PC-3 (cell line): ENCODE data around the gene GGA3. TPM values are rescaled to one million over a fixed set of nuclear protein-coding genes. Genes with fewer than 3 reads are reported as not detected.

Experiments
- ATAC-seq: fragments of 200-7000 bp; cut with Tn5 transposase; 2 replicates; pipeline ENCODE4 v1.9.1; 2020; ENCODE audit warnings: mild to moderate bottlenecking, moderate library complexity
- BruUV-seq: library from RNA; stranded (reverse); fragments of 400-500 nt; replicated peaks from 2 replicates; lab custom pipeline; 2021; lab: Mats Ljungman, UMichigan
- CTCF ChIA-PET: fragments of 300-600 bp; sonication (Branson Sonifier 250); formaldehyde crosslinking; loops from one replicate; lab custom pipeline; 2022; ENCODE audit warnings: antibody characterized with exemption; lab: Charles Lee
- POLR2A ChIA-PET: fragments of 300-600 bp; sonication (Branson Sonifier 250); formaldehyde crosslinking; loops from one replicate; lab custom pipeline; 2022; ENCODE audit warnings: antibody characterized with exemption; ENCODE audit not compliant: unreplicated experiment; lab: Charles Lee
- DNase-seq: peaks from one replicate; pipeline ENCODE4 v3.0.0-alpha.2; 2015
- H2AFZ ChIP-seq: fragments of 300-600 bp; sonication (generic); 2 replicates; pipeline ENCODE4 v1.6.0; 2016; ENCODE audit warnings: antibody characterized with exemption, low read length
- H3F3A ChIP-seq: fragments of 300-600 bp; sonication (generic); one replicate; pipeline ENCODE4 v1.6.0; 2017; ENCODE audit warnings: antibody characterized with exemption, low read length, control low read depth, mild to moderate bottlenecking; ENCODE audit not compliant: unreplicated experiment
- H3K27ac ChIP-seq: fragments of 300-600 bp; sonication (generic); 2 replicates; pipeline ENCODE4 v1.5.1; 2016; ENCODE audit warnings: mild to moderate bottlenecking, low read length
- H3K27me3 ChIP-seq: fragments of 300-600 bp; sonication (generic); 2 replicates; pipeline ENCODE4 v1.6.1; 2016; ENCODE audit warnings: low read length, mixed read lengths
- H3K36me3 ChIP-seq: fragments of 300-600 bp; sonication (generic); 2 replicates; pipeline ENCODE4 v1.6.1; 2016; ENCODE audit warnings: low read depth, mixed run types, low read length, mixed read lengths
- H3K4me1 ChIP-seq: fragments of 300-600 bp; sonication (generic); 2 replicates; pipeline ENCODE4 v1.5.1; 2016; ENCODE audit warnings: low read length; ENCODE audit not compliant: insufficient read depth
- H3K4me2 ChIP-seq: fragments of 300-600 bp; sonication (generic); 2 replicates; pipeline ENCODE4 v1.6.0; 2016; ENCODE audit warnings: low read length
- H3K4me3 ChIP-seq: fragments of 300-600 bp; sonication (generic); 2 replicates; pipeline ENCODE4 v1.5.1; 2016; ENCODE audit warnings: mild to moderate bottlenecking, low read length, mixed read lengths
- H3K79me2 ChIP-seq: fragments of 300-600 bp; sonication (generic); 2 replicates; pipeline ENCODE4 v1.6.1; 2017; ENCODE audit warnings: low read length, mixed read lengths
- H3K9ac ChIP-seq: fragments of 300-600 bp; sonication (generic); 2 replicates; pipeline ENCODE4 v1.6.0; 2016; ENCODE audit warnings: mild to moderate bottlenecking, low read length
- H3K9me2 ChIP-seq: fragments of 300-600 bp; sonication (generic); replicated peaks from 2 replicates; pipeline ENCODE4 v1.6.1; 2016; ENCODE audit warnings: mixed run types, low read length, mixed read lengths
- H3K9me3 ChIP-seq: fragments of 300-600 bp; sonication (generic); 2 replicates; pipeline ENCODE4 v1.6.1; 2016; ENCODE audit warnings: low read length, mixed read lengths
- H4K20me1 ChIP-seq: fragments of 300-600 bp; sonication (generic); 2 replicates; pipeline ENCODE4 v1.6.1; 2016; ENCODE audit warnings: low read length, mixed read lengths
- EZH2 ChIP-seq: fragments of 300-600 bp; sonication (generic); IDR thresholded peaks from one replicate; pipeline ENCODE4 v1.6.1; 2017; ENCODE audit warnings: antibody characterized with exemption, mild to moderate bottlenecking, low read length; ENCODE audit not compliant: unreplicated experiment
- EZH2phosphoT487 ChIP-seq: fragments of 300-600 bp; sonication (generic); IDR thresholded peaks from 2 replicates; pipeline ENCODE4 v1.6.1; 2018; ENCODE audit warnings: mild to moderate bottlenecking, antibody characterized with exemption, low read length, borderline replicate concordance
- intact Hi-C: fragments of 100-400 bp; cut with micrococcal nuclease; formaldehyde crosslinking; loops from 2 replicates; pipeline ENCODE4 v1.9.0; 2023
- total RNA-seq: library from RNA; depleted of rRNA; stranded (reverse); fragments of >200 nt; gene quantifications from 2 replicates; pipeline ENCODE4 v1.2.3, GENCODE V29; 2014
- TF ChIP-seq, protein P1 (sequence below): fragments of 300-600 bp; sonication (generic); conservative IDR thresholded peaks from 2 replicates; pipeline ENCODE4 v1.5.1; 2017; ENCODE audit warnings: antibody characterized with exemption, low read depth, mild to moderate bottlenecking, low read length

Gene GGA3
- total RNA-seq, 1 experiment from 2014 or later = 38.8 TPM

- ATAC-seq (no peak), DNase-seq (no peak)
- H3K27me3 ChIP-seq = no peaks in the 10 kb centered on the region
- H3F3A ChIP-seq = no peaks in the 10 kb centered on the region
- no peak overlapping the region for H3K4me3 ChIP-seq
- no peak overlapping the region for H3K4me2 ChIP-seq
- H3K4me1 ChIP-seq = peaks cover 5% of the 10 kb centered on the region; the same call in 1 of the 2 replicates
- ChIA-PET CTCF (interaction anchor here (1.7 kb wide), 1 partner anchor 86 kb away, joined by 57 read pairs; no protein-coding TSS in a partner anchor), POLR2A (no interaction called here)
- no peaks in the 10 kb centered on the region for H3K9me2 ChIP-seq
- H3K9me3 ChIP-seq = no peaks in the 10 kb centered on the region
- peaks cover 10% of the 10 kb centered on the region for H3K79me2 ChIP-seq
- H3K27ac ChIP-seq = no peak overlapping the region
- BruUV-seq = no TSS peak
- TF ChIP-seq, protein P1, sequence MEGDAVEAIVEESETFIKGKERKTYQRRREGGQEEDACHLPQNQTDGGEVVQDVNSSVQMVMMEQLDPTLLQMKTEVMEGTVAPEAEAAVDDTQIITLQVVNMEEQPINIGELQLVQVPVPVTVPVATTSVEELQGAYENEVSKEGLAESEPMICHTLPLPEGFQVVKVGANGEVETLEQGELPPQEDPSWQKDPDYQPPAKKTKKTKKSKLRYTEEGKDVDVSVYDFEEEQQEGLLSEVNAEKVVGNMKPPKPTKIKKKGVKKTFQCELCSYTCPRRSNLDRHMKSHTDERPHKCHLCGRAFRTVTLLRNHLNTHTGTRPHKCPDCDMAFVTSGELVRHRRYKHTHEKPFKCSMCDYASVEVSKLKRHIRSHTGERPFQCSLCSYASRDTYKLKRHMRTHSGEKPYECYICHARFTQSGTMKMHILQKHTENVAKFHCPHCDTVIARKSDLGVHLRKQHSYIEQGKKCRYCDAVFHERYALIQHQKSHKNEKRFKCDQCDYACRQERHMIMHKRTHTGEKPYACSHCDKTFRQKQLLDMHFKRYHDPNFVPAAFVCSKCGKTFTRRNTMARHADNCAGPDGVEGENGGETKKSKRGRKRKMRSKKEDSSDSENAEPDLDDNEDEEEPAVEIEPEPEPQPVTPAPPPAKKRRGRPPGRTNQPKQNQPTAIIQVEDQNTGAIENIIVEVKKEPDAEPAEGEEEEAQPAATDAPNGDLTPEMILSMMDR = no peak
- TF ChIP-seq EZH2 (no peak), EZH2phosphoT487 (no peak)
- H3K9ac ChIP-seq = no peak overlapping the region
- H3K36me3 ChIP-seq = no peaks in the 10 kb centered on the region
- intact Hi-C loops = loop anchor here (5.0 to 10.0 kb wide), 4 partner anchors 68 to 238 kb away; partner anchors contain the start of gene NT5C
- no peak overlapping the region for H2AFZ ChIP-seq
- H4K20me1 ChIP-seq = no peaks in the 10 kb centered on the region
Measured at GRCh38 chr17:75199886-75200618, 61.4 kb downstream of the GGA3 start.

- no peaks in the 10 kb centered on the region for H3K4me1 ChIP-seq
- H3K9ac ChIP-seq = no peak overlapping the region
- no peak for DNase-seq
- CTCF ChIA-PET = no interaction called here
- H3K4me3 ChIP-seq = no peak overlapping the region
- intact Hi-C loops = no loop called here
- H3K79me2 ChIP-seq = no peaks in the 10 kb centered on the region
- no peaks in the 10 kb centered on the region for H3K36me3 ChIP-seq
- H3K4me2 ChIP-seq = no peak overlapping the region
- TF ChIP-seq EZH2phosphoT487 (no peak), EZH2 (no peak)
- TF ChIP-seq, protein P1 = no peak
- H4K20me1 ChIP-seq = no peaks in the 10 kb centered on the region
- no peak for ATAC-seq
- no TSS peak for BruUV-seq
- POLR2A ChIA-PET = no interaction called here
- no peaks in the 10 kb centered on the region for H3K9me2 ChIP-seq
- H3K9me3 ChIP-seq = no peaks in the 10 kb centered on the region
- no peak overlapping the region for H2AFZ ChIP-seq
- no peak overlapping the region for H3K27ac ChIP-seq
- H3F3A ChIP-seq = no peaks in the 10 kb centered on the region
- H3K27me3 ChIP-seq = no peaks in the 10 kb centered on the region
Measured at GRCh38 chr17:75194879-75195278, 66.5 kb downstream of the GGA3 start.

- H3F3A ChIP-seq = no peaks in the 10 kb centered on the region
- no peak for DNase-seq
- peaks cover 5% of the 10 kb centered on the region; the same call in 1 of the 2 replicates for H3K4me1 ChIP-seq
- H3K9me3 ChIP-seq = no peaks in the 10 kb centered on the region
- ChIA-PET CTCF (no interaction called here), POLR2A (no interaction called here)
- H3K9me2 ChIP-seq = no peaks in the 10 kb centered on the region
- no peaks in the 10 kb centered on the region for H4K20me1 ChIP-seq
- no TSS peak for BruUV-seq
- no peak overlapping the region for H2AFZ ChIP-seq
- no peak overlapping the region for H3K4me2 ChIP-seq
- TF ChIP-seq EZH2 (no peak), EZH2phosphoT487 (no peak)
- TF ChIP-seq, protein P1 = no peak
- H3K27me3 ChIP-seq = no peaks in the 10 kb centered on the region
- no peaks in the 10 kb centered on the region for H3K36me3 ChIP-seq
- H3K27ac ChIP-seq = no peak overlapping the region
- intact Hi-C loops = no loop called here
- no peak overlapping the region for H3K9ac ChIP-seq
- no peak overlapping the region for H3K4me3 ChIP-seq
- H3K79me2 ChIP-seq = no peaks in the 10 kb centered on the region
- ATAC-seq = no peak
Measured at GRCh38 chr17:75191584-75191983, 69.8 kb downstream of the GGA3 start.
